Measurements from ENCODE around the gene ARIH1. TPM values are rescaled to one million over a fixed set of nuclear protein-coding genes. Genes with fewer than 3 reads are reported as not detected.

Gene ARIH1
- total RNA-seq, 2 donors from 2014 or later, result 28.6 to 88.4 TPM

GRCh38 chr15:72554471-72555425, 80.6 kb downstream of the ARIH1 start:
- H3K27me3 ChIP-seq (replicated peaks; ENCODE audit: insufficient read depth), result no peaks in the 10 kb centered on the region
- no peak for TF ChIP-seq CTCF (IDR thresholded peaks at IDR 0.05)
- H3K4me1 ChIP-seq (ENCODE audit: control insufficient read depth in 1 of 2, low read depth in 2 of 2), result no peaks in the 10 kb centered on the region
- peaks cover 10% of the 10 kb centered on the region for H3K36me3 ChIP-seq
- H3K27ac ChIP-seq, result no peak overlapping the region
- no peaks in the 10 kb centered on the region for H3K9me3 ChIP-seq
- ATAC-seq (ENCODE audit: insufficient number of reproducible peaks, low FRiP score, low read depth) (no peak), DNase-seq (ENCODE audit: low spot score) (no peak)
- H3K4me3 ChIP-seq, result no peak overlapping the region

DNA sequence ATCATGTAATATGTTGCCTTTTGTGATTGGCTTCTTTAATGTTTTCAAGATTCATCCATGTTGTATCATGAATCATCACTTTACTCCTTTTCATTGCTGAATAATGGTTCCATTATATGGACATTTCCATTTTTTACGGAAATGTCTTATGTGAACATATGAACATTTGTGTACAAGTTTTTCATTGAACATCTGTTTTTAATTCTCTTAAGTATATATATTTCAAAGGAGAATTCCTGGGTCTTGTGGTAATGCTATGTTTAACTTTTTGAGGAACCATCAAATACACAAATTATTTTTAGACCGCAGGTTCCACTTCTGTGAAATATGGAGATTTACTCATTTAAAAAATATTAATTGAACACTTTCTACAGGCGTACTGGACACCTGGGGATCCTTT, 85.7 kb downstream of the ARIH1 start:
- no peak overlapping the region for H3K27ac ChIP-seq
- no peak overlapping the region for H3K4me3 ChIP-seq
- no peaks in the 10 kb centered on the region for H3K27me3 ChIP-seq (replicated peaks; ENCODE audit: insufficient read depth)
- ATAC-seq (ENCODE audit: insufficient number of reproducible peaks, low FRiP score, low read depth) (no peak), DNase-seq (ENCODE audit: low spot score) (no peak)
- no peaks in the 10 kb centered on the region for H3K4me1 ChIP-seq (ENCODE audit: control insufficient read depth in 1 of 2, low read depth in 2 of 2)
- TF ChIP-seq CTCF (IDR thresholded peaks at IDR 0.05), result no peak
- no peaks in the 10 kb centered on the region for H3K9me3 ChIP-seq
- H3K36me3 ChIP-seq, result peaks cover 16% of the 10 kb centered on the region

DNA sequence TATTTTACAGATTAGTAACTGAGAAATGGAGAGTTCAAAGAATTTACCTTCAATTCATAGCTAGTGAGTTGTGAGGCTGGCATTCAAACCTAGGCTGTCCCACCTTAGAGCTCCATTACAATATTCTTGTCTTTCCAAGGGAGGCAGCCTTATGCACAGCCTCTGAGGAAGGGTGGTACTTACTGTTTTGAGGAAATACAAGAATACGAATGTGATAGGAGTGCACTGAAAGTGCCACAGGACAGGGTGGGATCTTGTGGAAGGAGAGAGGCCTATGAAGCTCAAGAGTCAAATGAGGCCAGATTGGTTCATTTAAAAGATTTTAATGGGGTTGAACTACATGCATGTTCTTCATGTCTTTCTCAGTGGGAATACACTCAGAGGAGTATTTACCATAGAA, 86.3 kb downstream of the ARIH1 start:
- Histone ChIP-seq H3K27me3 (replicated peaks; ENCODE audit: insufficient read depth) (no peaks in the 10 kb centered on the region), H3K4me1 (ENCODE audit: control insufficient read depth in 1 of 2, low read depth in 2 of 2) (no peaks in the 10 kb centered on the region), H3K9me3 (no peaks in the 10 kb centered on the region), H3K36me3 (peaks cover 12% of the 10 kb centered on the region), H3K27ac (no peak overlapping the region), H3K4me3 (no peak overlapping the region)
- DNase-seq (ENCODE audit: low spot score) (no peak), ATAC-seq (ENCODE audit: insufficient number of reproducible peaks, low FRiP score, low read depth) (no peak)
- no peak for TF ChIP-seq CTCF (IDR thresholded peaks at IDR 0.05)

- TF ChIP-seq CTCF (IDR thresholded peaks at IDR 0.05), result no peak
- no peaks in the 10 kb centered on the region for H3K27me3 ChIP-seq (replicated peaks; ENCODE audit: insufficient read depth)
- H3K36me3 ChIP-seq, result peaks cover 7% of the 10 kb centered on the region
- DNase-seq (ENCODE audit: low spot score) (no peak), ATAC-seq (ENCODE audit: insufficient number of reproducible peaks, low FRiP score, low read depth) (no peak)
- H3K9me3 ChIP-seq, result no peaks in the 10 kb centered on the region
- H3K4me1 ChIP-seq (ENCODE audit: control insufficient read depth in 1 of 2, low read depth in 2 of 2), result no peaks in the 10 kb centered on the region
- no peak overlapping the region for H3K27ac ChIP-seq
- H3K4me3 ChIP-seq, result no peak overlapping the region
These were observed 88.3 kb downstream of the ARIH1 start for GRCh38 chr15:72562386-72562785.

DNA sequence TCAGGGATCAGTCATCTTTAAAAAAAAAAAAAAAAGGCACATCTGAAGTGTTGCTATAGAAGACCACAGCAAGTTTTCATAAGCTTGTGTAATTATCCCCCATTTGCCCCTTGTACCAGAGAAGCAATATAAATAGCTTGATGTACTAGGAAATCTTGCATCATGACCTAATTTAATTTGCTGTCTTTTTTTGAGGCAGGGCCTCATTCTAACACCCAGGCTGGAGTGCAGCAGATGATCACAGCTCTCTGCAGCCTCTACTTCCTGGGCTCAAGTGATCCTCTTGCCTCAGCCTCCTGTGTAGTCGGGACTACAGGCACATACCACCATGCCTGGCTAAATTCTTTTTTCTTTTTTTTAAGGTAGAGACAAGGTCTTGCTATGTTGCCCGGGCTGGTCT, 88.7 kb downstream of the ARIH1 start:
- no peak overlapping the region for H3K27ac ChIP-seq
- peaks cover 7% of the 10 kb centered on the region for H3K36me3 ChIP-seq
- no peak for ATAC-seq (ENCODE audit: insufficient number of reproducible peaks, low FRiP score, low read depth)
- DNase-seq (ENCODE audit: low spot score), result no peak
- no peaks in the 10 kb centered on the region for H3K9me3 ChIP-seq
- TF ChIP-seq CTCF (IDR thresholded peaks at IDR 0.05), result no peak
- no peaks in the 10 kb centered on the region for H3K27me3 ChIP-seq (replicated peaks; ENCODE audit: insufficient read depth)
- H3K4me1 ChIP-seq (ENCODE audit: control insufficient read depth in 1 of 2, low read depth in 2 of 2), result no peaks in the 10 kb centered on the region
- no peak overlapping the region for H3K4me3 ChIP-seq
